ENCODE measurements around the gene HAUS2. TPM values are rescaled to one million over a fixed set of nuclear protein-coding genes. Genes with fewer than 3 reads are reported as not detected.

The HAUS2 gene
- total RNA-seq = 14.9 to 17.6 TPM (median 15.3 TPM) in 3 replicates

- peak within 1 kb of the TSS; percentile 91 for H3K4me3 Mint-ChIP-seq
- H3K27ac Mint-ChIP-seq = peak within 1 kb of the TSS; percentile 97
- DNase-seq (ENCODE audit: low spot score in 2 of 2, unreplicated experiment in 2 of 2) = peak; percentile 90 to 96
- no peaks in the 10 kb centered on the region for H3K9me3 Mint-ChIP-seq
- H3K36me3 Mint-ChIP-seq = peaks cover 6% of the 10 kb centered on the region
- H3K27me3 Mint-ChIP-seq (ENCODE audit: low read depth) = no peaks in the 10 kb centered on the region
- H3K4me1 Mint-ChIP-seq = peaks cover 27% of the 10 kb centered on the region
- no peak for TF ChIP-seq CTCF (IDR thresholded peaks at IDR 0.05; ENCODE audit: unreplicated experiment)
Measured at GRCh38 chr15:42548249-42549031, at the start of gene HAUS2, which contains the start of gene LRRC57. Gene HAUS2 (plus strand): TSS chr15:42548838. CDS start chr15:42548873, 35 bp downstream. Gene LRRC57 (minus strand): TSS chr15:42548793. CDS start chr15:42548434, 359 bp downstream.

GRCh38 chr15:42499858-42500609 lies 48.6 kb upstream of the HAUS2 start:
- Mint-ChIP-seq H3K9me3 (no peaks in the 10 kb centered on the region), H3K36me3 (no peaks in the 10 kb centered on the region), H3K27ac (peak overlapping the region; percentile 53), H3K4me1 (peaks cover 26% of the 10 kb centered on the region), H3K27me3 (ENCODE audit: low read depth) (no peaks in the 10 kb centered on the region), H3K4me3 (no peak overlapping the region)
- TF ChIP-seq CTCF (IDR thresholded peaks at IDR 0.05; ENCODE audit: unreplicated experiment) = no peak
- DNase-seq (ENCODE audit: low spot score in 2 of 2, unreplicated experiment in 2 of 2) = no peak

- H3K27me3 Mint-ChIP-seq (ENCODE audit: low read depth) = no peaks in the 10 kb centered on the region
- no peak overlapping the region for H3K27ac Mint-ChIP-seq
- H3K9me3 Mint-ChIP-seq = no peaks in the 10 kb centered on the region
- peaks cover 10% of the 10 kb centered on the region for H3K4me1 Mint-ChIP-seq
- TF ChIP-seq CTCF (IDR thresholded peaks at IDR 0.05; ENCODE audit: unreplicated experiment) = no peak
- no peak overlapping the region for H3K4me3 Mint-ChIP-seq
- H3K36me3 Mint-ChIP-seq = no peaks in the 10 kb centered on the region
- DNase-seq (ENCODE audit: low spot score in 2 of 2, unreplicated experiment in 2 of 2) = no peak
Measured at GRCh38 chr15:42502477-42502876, 46.2 kb upstream of the HAUS2 start.

- H3K27ac Mint-ChIP-seq = no peak overlapping the region
- H3K4me3 Mint-ChIP-seq = no peak overlapping the region
- H3K4me1 Mint-ChIP-seq = peaks cover 13% of the 10 kb centered on the region
- TF ChIP-seq CTCF (IDR thresholded peaks at IDR 0.05; ENCODE audit: unreplicated experiment) = no peak
- H3K27me3 Mint-ChIP-seq (ENCODE audit: low read depth) = no peaks in the 10 kb centered on the region
- no peak for DNase-seq (ENCODE audit: low spot score in 2 of 2, unreplicated experiment in 2 of 2)
- no peaks in the 10 kb centered on the region for H3K9me3 Mint-ChIP-seq
- no peaks in the 10 kb centered on the region for H3K36me3 Mint-ChIP-seq
Measured at GRCh38 chr15:42503825-42504224, 44.8 kb upstream of the HAUS2 start.

GRCh38 chr15:42504631-42505030 lies 44.0 kb upstream of the HAUS2 start:
- Mint-ChIP-seq H3K36me3 (no peaks in the 10 kb centered on the region), H3K4me3 (no peak overlapping the region), H3K27me3 (ENCODE audit: low read depth) (no peaks in the 10 kb centered on the region), H3K9me3 (no peaks in the 10 kb centered on the region), H3K4me1 (peaks cover 15% of the 10 kb centered on the region), H3K27ac (no peak overlapping the region)
- TF ChIP-seq CTCF (IDR thresholded peaks at IDR 0.05; ENCODE audit: unreplicated experiment) = no peak
- DNase-seq (ENCODE audit: low spot score in 2 of 2, unreplicated experiment in 2 of 2) = no peak
